Body of pancreas (tissue), 4 donors: ENCODE results near the gene TCAIM.

Source experiments
- POLR2A ChIP-seq, 3 donors: fragments of 450-650 bp; IDR thresholded peaks; one replicate each; pipeline ENCODE4 v1.6.1; 2016; ENCODE audit warnings: antibody characterized with exemption in 3 of 3, mild to moderate bottlenecking in 2 of 3
- TF ChIP-seq, protein P1 (sequence below), 7 experiments: fragments of 450-650 bp in 4 of 7; fragments of 200-600 bp in 3 of 7; sonication (generic) in 3 of 7; IDR thresholded peaks; one replicate each; pipeline ENCODE4 v1.5.1; 2016 to 2019; ENCODE audit warnings: antibody characterized with exemption in 7 of 7

DNA sequence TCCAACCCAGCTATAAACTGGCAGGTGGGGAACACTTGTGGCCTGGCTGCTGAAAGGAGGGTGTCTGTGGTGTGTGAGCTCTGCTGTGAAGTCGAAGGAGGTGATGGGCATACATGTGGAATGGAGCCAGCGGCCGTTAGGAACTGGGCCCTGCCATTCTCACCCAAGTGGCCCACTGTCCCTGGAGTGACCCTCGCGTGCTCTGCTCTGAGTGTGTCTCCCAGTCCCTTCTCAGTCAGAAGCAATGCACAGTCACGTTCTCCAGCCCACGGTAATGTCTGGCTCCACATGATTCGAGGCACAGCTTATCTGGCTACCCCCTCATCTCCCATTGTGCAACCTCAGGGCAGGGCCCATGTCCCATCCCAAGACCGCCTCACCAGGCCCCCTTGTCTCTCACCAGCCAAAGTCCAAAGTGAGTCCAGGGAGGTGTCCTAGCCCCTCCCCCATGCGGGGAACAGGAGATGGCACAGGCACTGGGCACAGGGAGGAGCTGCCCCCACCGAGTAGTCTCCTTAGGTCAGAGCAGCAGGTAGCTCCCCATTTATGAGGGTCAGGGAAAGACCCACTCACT is 76.0 kb downstream of the TCAIM start:
- TF ChIP-seq, protein P1, sequence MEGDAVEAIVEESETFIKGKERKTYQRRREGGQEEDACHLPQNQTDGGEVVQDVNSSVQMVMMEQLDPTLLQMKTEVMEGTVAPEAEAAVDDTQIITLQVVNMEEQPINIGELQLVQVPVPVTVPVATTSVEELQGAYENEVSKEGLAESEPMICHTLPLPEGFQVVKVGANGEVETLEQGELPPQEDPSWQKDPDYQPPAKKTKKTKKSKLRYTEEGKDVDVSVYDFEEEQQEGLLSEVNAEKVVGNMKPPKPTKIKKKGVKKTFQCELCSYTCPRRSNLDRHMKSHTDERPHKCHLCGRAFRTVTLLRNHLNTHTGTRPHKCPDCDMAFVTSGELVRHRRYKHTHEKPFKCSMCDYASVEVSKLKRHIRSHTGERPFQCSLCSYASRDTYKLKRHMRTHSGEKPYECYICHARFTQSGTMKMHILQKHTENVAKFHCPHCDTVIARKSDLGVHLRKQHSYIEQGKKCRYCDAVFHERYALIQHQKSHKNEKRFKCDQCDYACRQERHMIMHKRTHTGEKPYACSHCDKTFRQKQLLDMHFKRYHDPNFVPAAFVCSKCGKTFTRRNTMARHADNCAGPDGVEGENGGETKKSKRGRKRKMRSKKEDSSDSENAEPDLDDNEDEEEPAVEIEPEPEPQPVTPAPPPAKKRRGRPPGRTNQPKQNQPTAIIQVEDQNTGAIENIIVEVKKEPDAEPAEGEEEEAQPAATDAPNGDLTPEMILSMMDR (IDR thresholded peaks at IDR 0.05), result no peak
- TF ChIP-seq POLR2A (IDR thresholded peaks at IDR 0.05), result no peak
